ENCODE results near the gene JAKMIP1.
A peak's percentile ranks its signal among the peaks of the same experiment; 100 is the strongest.

The JAKMIP1 gene

GRCh38 chr4:6199422-6199921 is 877 bp downstream of the JAKMIP1 start:
- DNase-seq = peak; percentile 59

GRCh38 chr4:6198768-6199421 is 1.5 kb downstream of the JAKMIP1 start:
- DNase-seq = peak; percentile 51

- DNase-seq = peak; percentile 77
Measured at GRCh38 chr4:6198278-6198677, 2.1 kb downstream of the JAKMIP1 start.

GRCh38 chr4:6197433-6198174 is 2.7 kb downstream of the JAKMIP1 start:
- DNase-seq = no peak

- DNase-seq = no peak
Measured at GRCh38 chr4:6196871-6197270, 3.5 kb downstream of the JAKMIP1 start.

GRCh38 chr4:6196324-6196723 is 4.0 kb downstream of the JAKMIP1 start:
- DNase-seq = no peak

- DNase-seq = no peak
Measured at GRCh38 chr4:6195602-6196319, 4.6 kb downstream of the JAKMIP1 start.

GRCh38 chr4:6194458-6195195 is 5.7 kb downstream of the JAKMIP1 start:
- no peak for DNase-seq

GRCh38 chr4:6193399-6193798 is 7.0 kb downstream of the JAKMIP1 start:
- DNase-seq = no peak

- no peak for DNase-seq
Measured at GRCh38 chr4:6192245-6192644, 8.1 kb downstream of the JAKMIP1 start.

- no peak for DNase-seq
Measured at GRCh38 chr4:6191448-6192130, 8.8 kb downstream of the JAKMIP1 start.

- no peak for DNase-seq
Measured at GRCh38 chr4:6190486-6190885, 9.9 kb downstream of the JAKMIP1 start.

GRCh38 chr4:6189511-6189910 is 10.8 kb downstream of the JAKMIP1 start:
- DNase-seq = no peak

GRCh38 chr4:6188687-6189305 is 11.6 kb downstream of the JAKMIP1 start:
- no peak for DNase-seq

GRCh38 chr4:6184169-6184568 is 16.2 kb downstream of the JAKMIP1 start:
- no peak for DNase-seq

GRCh38 chr4:6183740-6184139 is 16.6 kb downstream of the JAKMIP1 start:
- DNase-seq = peak; percentile 40

GRCh38 chr4:6182376-6183280 is 17.7 kb downstream of the JAKMIP1 start:
- DNase-seq = no peak

- DNase-seq = peak; percentile 73
Measured at GRCh38 chr4:6180841-6181631, 19.3 kb downstream of the JAKMIP1 start.

GRCh38 chr4:6179362-6179761 is 21.0 kb downstream of the JAKMIP1 start:
- peak; percentile 23 for DNase-seq

GRCh38 chr4:6178757-6179156 is 21.6 kb downstream of the JAKMIP1 start:
- DNase-seq = no peak
